SK-N-DZ (cell line): ENCODE results near the gene TOGARAM1. TPM values are rescaled to one million over a fixed set of nuclear protein-coding genes. Genes with fewer than 3 reads are reported as not detected.

Source experiments
- DNase-seq: peaks from one replicate; pipeline ENCODE4 v3.0.0-alpha.2; 2015; ENCODE audit warnings: low spot score
- polyA plus RNA-seq, 2 experiments: library from polyadenylated mRNA; depleted of rRNA; stranded (reverse); fragments of >200 nt; gene quantifications; 2 replicates each; pipeline ENCODE4 v1.2.3, GENCODE V29; 2014

The TOGARAM1 gene
- 10.3 and 13.4 TPM in 2 replicates for polyA plus RNA-seq (2014; cell fraction: cytosol; rRNA removed)
- polyA plus RNA-seq (2014; cell fraction: nucleus; rRNA removed), result 13.3 and 18.3 TPM in 2 replicates

GRCh38 chr14:44961554-44962333 lies at the start of gene TOGARAM1, which contains the start of gene KLHL28:
TSS of gene TOGARAM1 (plus strand) at chr14:44962190. CDS start at chr14:44962422, 232 bp downstream.
TSS of gene KLHL28 (minus strand) at chr14:44961947. CDS start at chr14:44945928, 16,019 bp downstream.
- peak; percentile 100 for DNase-seq

- DNase-seq, result peak; percentile 56
Measured at GRCh38 chr14:44914849-44915248, 47.1 kb upstream of the TOGARAM1 start.

GRCh38 chr14:44928793-44929192 lies 33.2 kb upstream of the TOGARAM1 start:
- DNase-seq, result no peak

GRCh38 chr14:44935155-44935554 lies 26.8 kb upstream of the TOGARAM1 start:
- DNase-seq, result no peak

- DNase-seq, result no peak
Measured at GRCh38 chr14:44937547-44937946, 24.4 kb upstream of the TOGARAM1 start.

- DNase-seq, result no peak
Measured at GRCh38 chr14:44940211-44940610, 21.8 kb upstream of the TOGARAM1 start.

- DNase-seq, result no peak
Measured at GRCh38 chr14:44940944-44941343, 21.0 kb upstream of the TOGARAM1 start.

- no peak for DNase-seq
Measured at GRCh38 chr14:44941591-44941990, 20.4 kb upstream of the TOGARAM1 start.

GRCh38 chr14:44942436-44942835 lies 19.6 kb upstream of the TOGARAM1 start:
- DNase-seq, result no peak

- no peak for DNase-seq
Measured at GRCh38 chr14:44944107-44944506, 17.9 kb upstream of the TOGARAM1 start.

GRCh38 chr14:44945264-44945663 lies 16.7 kb upstream of the TOGARAM1 start:
- DNase-seq, result no peak

- no peak for DNase-seq
Measured at GRCh38 chr14:44951051-44951450, 10.9 kb upstream of the TOGARAM1 start.

GRCh38 chr14:44952391-44953110 lies 9.4 kb upstream of the TOGARAM1 start:
- DNase-seq, result no peak

- DNase-seq, result no peak
Measured at GRCh38 chr14:44954750-44955149, 7.2 kb upstream of the TOGARAM1 start.

- no peak for DNase-seq
Measured at GRCh38 chr14:44955528-44955927, 6.5 kb upstream of the TOGARAM1 start.

GRCh38 chr14:44956866-44957265 lies 5.1 kb upstream of the TOGARAM1 start:
- DNase-seq, result no peak

GRCh38 chr14:44959538-44959937 lies 2.5 kb upstream of the TOGARAM1 start:
- DNase-seq, result no peak

GRCh38 chr14:44960146-44960545 lies 1.8 kb upstream of the TOGARAM1 start:
- no peak for DNase-seq

GRCh38 chr14:44960646-44961045 lies 1.3 kb upstream of the TOGARAM1 start:
- no peak for DNase-seq

- DNase-seq, result peak; percentile 54
Measured at GRCh38 chr14:44961151-44961553, 838 bp upstream of the TOGARAM1 start.

- DNase-seq, result no peak
Measured at GRCh38 chr14:44962334-44963043, 499 bp downstream of the TOGARAM1 start.

- DNase-seq, result peak; percentile 12
Measured at GRCh38 chr14:44963044-44963528, 1.1 kb downstream of the TOGARAM1 start.
